Stimulated activated CD8-positive, alpha-beta memory T cell treated with anti-CD3 and anti-CD28 coated beads, Interleukin-4, amount 100 ng/mL, for 24 hours (primary cell): ENCODE results near the gene ADAMTS14.

Experiments used
- DNase-seq: peaks from one replicate; pipeline ENCODE4 v3.0.0-alpha.2; 2020; ENCODE audit warnings: low read depth

ADAMTS14 gene

GRCh38 chr10:70784471-70784870 lies 112.2 kb downstream of the ADAMTS14 start:
- no peak for DNase-seq

DNA sequence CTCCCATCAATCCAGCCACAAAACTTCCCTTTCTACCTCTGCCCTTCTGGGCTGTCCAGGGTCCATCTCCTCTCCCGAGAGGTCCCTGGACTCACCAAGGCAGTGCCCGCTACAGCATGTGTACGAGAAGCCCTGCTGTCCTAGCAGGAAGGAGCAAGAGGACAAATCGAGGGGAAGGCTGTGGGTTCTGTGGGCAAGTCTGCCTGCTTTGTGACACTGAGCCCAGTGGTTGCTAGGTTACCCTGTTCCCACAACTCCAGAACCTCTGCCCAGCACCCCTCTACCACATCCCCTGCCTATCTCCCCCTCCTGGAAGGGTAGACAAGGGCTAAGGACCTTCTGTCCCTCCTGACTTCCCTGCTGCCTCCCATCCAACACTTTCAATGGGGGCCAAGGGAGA lies 112.9 kb downstream of the ADAMTS14 start, which contains the start of gene TBATA:
TSS of gene TBATA (minus strand) at position 188 of the 400 bp plus-strand sequence. CDS start 1,998 bp downstream, outside the sequence.
- DNase-seq = no peak

DNA sequence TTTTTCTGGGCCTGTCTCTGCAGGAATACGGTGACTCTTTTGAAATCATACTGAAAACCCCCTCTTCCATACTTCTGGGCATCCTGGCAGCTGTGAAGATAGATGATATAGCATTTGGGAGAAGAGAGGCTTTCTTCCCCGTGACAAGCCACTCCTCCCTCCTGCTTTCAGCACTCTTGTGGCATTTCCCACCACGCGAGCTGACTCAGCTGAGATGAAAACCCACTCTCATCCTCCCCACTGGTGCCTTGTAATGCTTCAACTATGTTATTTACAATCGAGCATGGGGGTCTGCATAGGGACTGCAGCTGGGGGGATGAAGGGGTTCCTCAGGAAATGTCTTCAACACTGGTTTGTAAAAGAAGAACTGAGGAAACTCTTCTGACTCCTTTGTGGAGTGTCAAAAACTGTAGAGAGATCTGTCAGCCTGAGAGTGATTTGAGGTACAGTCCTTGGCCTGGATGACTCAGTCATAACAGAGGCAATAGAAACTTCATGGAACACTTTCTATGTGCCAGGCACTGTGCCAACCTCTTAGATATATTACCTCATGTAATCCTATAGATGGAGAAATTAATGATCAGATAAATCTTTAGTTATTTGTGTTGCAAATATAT lies 114.6 kb downstream of the ADAMTS14 start:
- DNase-seq = no peak

- no peak for DNase-seq
Measured at GRCh38 chr10:70791386-70792039, 119.2 kb downstream of the ADAMTS14 start.

GRCh38 chr10:70795613-70796012 lies 123.3 kb downstream of the ADAMTS14 start:
- no peak for DNase-seq

DNA sequence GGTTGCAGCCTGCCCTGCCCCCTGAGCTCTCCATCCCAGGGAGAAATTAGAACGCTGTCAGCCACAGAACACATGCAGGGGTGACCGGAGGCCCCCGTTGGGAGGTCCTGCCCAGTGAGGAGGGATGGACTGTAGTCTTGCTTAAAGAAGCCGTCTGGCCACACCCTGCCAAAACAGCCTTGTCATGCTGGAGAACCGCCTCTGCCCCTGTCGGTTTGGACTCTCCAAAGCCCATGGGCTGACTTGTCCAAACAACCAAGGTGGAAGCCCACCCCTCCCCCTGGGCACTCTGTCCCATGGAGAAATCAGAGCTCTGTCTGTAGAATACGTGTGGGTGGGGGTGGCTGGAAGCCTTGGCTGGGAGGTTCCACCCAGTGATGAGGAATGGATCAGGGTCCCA lies 125.5 kb downstream of the ADAMTS14 start:
- DNase-seq = no peak

GRCh38 chr10:70799124-70799523 lies 126.8 kb downstream of the ADAMTS14 start:
- DNase-seq = no peak

- no peak for DNase-seq
Measured at GRCh38 chr10:70801854-70802253, 129.5 kb downstream of the ADAMTS14 start.

GRCh38 chr10:70803775-70804420 lies 131.6 kb downstream of the ADAMTS14 start:
- DNase-seq = no peak

DNA sequence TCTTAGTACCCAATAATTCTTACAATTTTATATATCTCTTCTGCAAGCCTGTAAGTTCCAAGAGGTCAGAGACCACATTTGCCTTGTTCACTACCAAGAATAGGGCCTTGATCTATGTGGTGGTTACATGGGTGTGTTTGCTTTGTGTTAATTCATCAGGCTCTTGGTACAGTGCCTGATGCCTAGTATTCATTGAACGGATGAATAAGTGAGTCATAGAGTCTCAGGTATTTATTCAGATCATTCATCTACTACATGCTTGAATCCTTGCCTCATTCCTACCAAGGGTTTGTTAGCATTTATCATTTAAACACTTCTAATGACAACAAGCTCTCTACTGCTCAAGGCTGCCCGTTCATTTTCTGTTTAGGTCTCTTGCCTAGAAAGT lies 132.1 kb downstream of the ADAMTS14 start:
- DNase-seq = no peak

DNA sequence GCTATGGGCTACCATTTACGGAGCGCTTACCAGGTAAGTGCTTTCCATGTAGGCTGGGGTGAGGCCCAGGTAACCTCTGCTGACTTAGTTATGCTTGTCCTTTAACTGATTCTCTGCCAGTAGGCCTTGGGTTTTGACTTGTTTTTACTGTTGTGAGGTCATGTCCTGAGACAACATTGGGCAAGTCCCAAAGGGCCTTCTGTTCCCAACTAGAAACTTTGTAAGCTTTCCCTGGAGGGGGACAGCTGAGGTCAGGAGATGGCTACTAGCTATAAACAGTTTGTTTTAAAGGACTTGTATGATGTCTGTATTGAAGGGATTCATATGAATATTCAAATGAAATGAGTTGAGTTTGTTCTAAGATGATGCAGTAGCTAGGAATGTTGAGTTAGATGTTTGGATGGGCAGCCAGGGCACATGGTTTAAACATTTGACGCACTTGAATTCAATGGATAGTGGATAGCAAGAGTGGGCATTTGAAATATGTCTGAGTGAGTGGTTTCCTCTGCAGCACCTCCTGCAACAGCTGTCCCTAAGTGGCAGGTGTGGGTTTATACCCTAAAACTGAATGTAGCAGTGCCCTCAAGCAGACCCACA lies 133.4 kb downstream of the ADAMTS14 start:
- DNase-seq = no peak

DNA sequence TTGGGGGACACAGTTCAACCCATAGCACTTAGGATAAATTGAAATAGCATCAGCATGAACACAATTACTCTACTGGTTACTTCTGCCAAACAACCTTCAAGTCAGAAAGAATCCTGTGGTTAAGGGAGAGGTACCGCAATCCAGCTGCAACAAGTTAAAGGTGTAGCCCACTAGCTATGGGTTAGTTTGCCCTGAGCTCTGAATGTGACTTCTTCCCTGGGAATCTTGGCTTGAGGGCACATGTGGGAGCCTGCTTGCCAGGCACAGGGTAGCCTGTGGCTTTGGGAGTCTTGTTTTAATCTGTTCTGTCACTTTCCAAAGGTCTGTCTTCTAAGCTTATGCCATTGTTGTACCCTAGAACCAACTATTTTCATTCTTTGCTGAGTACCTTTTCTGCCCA lies 134.5 kb downstream of the ADAMTS14 start:
- DNase-seq = no peak

GRCh38 chr10:70807556-70807955 lies 135.2 kb downstream of the ADAMTS14 start:
- DNase-seq = no peak

- DNase-seq = no peak
Measured at GRCh38 chr10:70809011-70809611, 136.8 kb downstream of the ADAMTS14 start.

DNA sequence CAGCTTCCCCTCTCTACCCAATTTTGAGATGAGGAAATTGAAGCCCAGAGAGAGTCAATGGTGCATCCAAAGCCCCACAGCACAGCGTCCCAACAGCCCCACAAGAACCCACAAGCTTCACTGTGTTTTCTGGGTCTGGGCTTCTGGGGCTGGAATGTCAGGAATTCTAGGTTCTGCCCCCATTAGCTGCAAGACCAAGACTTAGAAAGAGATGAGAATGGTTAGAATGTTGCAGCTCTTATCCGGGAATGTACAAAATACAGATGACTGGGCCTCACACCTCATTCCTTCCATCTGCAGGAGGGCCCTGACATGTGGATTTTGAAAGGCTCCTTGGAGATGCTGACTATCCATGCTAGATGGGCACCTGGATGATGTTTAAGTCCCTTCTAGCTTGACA lies 137.4 kb downstream of the ADAMTS14 start:
- no peak for DNase-seq

GRCh38 chr10:70810967-70811366 lies 138.7 kb downstream of the ADAMTS14 start:
- no peak for DNase-seq

GRCh38 chr10:70811881-70812280 lies 139.6 kb downstream of the ADAMTS14 start:
- no peak for DNase-seq
